ENCODE data around the gene JUP.
A peak's percentile ranks its signal among the peaks of the same experiment; 100 is the strongest.

Gene JUP

DNA sequence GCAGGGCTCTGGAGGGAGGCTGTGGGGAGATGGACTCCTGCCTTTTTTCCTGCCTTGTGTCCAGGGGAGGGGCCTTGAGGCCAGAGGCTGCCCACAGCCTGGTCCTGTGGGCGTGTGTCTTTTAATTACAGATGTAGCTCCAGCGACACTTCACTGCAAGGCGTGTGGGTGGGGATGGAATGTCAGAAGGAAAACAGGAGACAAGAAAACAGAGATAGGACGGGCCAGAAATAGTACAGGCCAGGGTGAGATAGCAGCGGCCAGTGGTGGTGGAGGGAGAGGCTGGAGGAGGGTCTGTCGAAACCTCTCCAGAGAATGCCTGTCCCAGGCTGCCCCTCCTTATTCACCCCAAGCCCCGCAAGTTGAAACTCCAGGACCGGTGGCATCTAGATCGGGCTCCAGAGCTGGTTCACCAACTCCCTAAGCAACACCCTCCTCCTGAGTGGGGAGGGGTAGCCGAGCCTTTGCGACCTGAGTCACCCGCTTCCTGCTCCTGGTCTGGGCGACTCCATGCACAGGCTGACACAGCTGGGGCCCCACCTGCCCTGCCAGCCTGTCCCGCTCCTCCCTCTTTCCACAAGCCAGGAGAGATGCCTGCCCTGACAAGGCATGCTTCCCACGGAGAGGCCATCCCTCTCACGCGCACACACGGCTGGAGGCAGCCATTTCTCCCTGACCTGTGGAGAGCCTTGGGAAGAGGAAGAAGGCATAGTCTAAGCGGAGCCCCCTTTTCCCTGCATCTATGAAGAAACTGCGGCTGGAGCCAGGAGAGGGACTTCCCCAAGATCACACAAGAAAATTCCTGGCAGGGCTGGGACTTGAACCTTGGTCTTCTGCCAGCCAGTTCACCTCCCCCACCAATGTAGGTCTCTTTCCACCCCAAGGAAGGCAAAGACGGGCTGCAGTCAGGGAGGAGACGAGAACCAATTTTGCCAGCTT is 6.6 kb upstream of the JUP start:
- no peak for DNase-seq (ENCODE audit: extremely low spot score)
- POLR2A ChIA-PET = no interaction called here
- CTCF ChIA-PET = no interaction called here
- TF ChIP-seq, protein P1, sequence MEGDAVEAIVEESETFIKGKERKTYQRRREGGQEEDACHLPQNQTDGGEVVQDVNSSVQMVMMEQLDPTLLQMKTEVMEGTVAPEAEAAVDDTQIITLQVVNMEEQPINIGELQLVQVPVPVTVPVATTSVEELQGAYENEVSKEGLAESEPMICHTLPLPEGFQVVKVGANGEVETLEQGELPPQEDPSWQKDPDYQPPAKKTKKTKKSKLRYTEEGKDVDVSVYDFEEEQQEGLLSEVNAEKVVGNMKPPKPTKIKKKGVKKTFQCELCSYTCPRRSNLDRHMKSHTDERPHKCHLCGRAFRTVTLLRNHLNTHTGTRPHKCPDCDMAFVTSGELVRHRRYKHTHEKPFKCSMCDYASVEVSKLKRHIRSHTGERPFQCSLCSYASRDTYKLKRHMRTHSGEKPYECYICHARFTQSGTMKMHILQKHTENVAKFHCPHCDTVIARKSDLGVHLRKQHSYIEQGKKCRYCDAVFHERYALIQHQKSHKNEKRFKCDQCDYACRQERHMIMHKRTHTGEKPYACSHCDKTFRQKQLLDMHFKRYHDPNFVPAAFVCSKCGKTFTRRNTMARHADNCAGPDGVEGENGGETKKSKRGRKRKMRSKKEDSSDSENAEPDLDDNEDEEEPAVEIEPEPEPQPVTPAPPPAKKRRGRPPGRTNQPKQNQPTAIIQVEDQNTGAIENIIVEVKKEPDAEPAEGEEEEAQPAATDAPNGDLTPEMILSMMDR (IDR thresholded peaks at IDR 0.05; ENCODE audit: control extremely low read depth, extremely low read depth, low read depth, missing control alignments) = no peak

DNA sequence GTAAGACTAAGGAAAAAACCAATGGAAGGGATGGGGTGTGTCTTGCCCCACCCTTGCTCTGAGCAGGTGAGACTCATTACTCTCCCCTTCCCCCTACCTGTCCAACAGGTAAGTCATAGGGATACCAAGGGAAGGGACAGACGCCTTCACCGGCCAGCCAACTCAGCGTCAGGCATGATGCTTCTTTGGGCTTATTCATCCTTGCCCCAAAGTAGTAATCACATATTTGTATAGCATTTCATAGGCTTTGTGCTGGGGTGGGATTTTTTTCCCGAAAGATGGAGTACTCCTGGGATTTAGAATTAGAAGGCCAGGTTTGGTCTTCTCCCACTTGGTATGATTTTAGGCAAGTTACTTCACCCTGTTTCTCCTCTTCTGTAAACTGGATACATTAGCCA is 509 bp upstream of the JUP start:
- TF ChIP-seq, protein P1 (IDR thresholded peaks at IDR 0.05; ENCODE audit: control extremely low read depth, extremely low read depth, low read depth, missing control alignments) = no peak
- ChIA-PET CTCF (interaction anchor here (0.7 to 2.5 kb wide), 11 partner anchors 10 to 108 kb away, joined by 3 to 25 read pairs (median 6); partner anchors contain the start of gene P3H4), POLR2A (interaction anchor here (0.6 to 1.9 kb wide), 3 partner anchors 10 to 109 kb away, joined by 3 to 8 read pairs (median 4); partner anchors contain the start of gene EIF1)

DNA sequence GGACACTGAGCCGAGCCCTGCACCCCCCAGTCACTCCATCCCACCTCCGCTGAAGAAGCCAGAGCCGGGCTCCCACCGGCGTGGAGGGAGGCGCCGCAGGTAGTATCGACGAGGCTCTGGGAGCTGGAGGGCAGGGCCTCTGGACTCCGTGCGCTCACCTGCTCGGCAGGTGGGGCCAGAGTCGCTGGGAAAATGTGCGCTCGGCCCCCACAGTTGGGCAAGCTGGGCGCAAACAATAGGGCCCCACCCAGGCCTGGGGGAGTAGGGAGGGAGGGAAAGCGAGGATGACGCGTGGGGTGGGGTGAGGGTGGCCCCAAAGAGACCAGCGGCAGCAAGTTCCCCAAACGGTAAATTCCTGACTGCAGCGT is 668 bp downstream of the JUP start:
- ChIA-PET CTCF (interaction anchor here (1.1 to 2.5 kb wide), 12 partner anchors 11 to 123 kb away, joined by 3 to 25 read pairs (median 5); partner anchors contain the start of gene P3H4), POLR2A (interaction anchor here (0.7 to 1.9 kb wide), 2 partner anchors 29 to 97 kb away, joined by 3 to 8 read pairs; partner anchors contain the start of gene EIF1)
- no peak for DNase-seq (ENCODE audit: extremely low spot score)
- TF ChIP-seq, protein P1 (IDR thresholded peaks at IDR 0.05; ENCODE audit: control extremely low read depth, extremely low read depth, low read depth, missing control alignments) = no peak

More for the DNA sequence above, 509 bp upstream of the JUP start:
- no peak for DNase-seq (ENCODE audit: extremely low spot score)

DNA sequence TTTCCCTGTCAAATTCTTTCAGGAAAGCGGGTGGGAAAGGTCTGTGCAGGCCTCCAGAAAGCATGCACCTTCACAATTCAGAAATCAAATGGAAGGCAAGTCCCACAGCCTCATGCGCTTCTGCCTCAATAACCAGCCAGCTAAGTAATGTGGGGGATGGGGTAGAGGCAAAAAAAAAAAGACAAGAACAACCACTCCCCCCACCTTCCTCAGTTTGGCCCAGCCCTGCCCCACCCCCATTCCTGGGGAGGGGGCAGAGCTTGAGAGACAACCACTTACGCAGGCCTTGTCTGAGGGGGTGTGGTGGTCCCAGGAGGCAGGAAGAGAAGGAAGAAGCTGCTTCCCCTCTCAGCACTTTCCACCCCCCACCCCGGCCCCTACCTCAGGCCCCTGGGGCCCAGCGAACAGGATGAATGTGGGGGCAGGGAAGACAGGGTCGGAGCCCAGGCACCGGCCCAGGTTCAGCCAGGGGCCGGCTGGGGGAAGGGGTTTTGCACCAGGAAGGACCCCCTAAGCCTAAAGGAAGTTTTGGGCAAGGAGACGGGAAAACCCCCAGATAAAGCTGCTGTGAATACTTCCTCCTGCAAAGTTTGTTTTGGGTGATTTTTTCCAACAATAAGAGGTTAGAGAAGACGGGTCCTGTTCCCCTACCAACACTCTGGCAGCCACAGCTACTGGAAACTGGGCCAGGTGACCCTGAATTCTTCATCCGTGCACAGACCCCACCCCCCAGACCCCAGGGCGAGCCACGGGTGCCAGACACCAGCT is 1.2 kb downstream of the JUP start:
- TF ChIP-seq, protein P1 (IDR thresholded peaks at IDR 0.05; ENCODE audit: control extremely low read depth, extremely low read depth, low read depth, missing control alignments) = no peak
- ChIA-PET CTCF (interaction anchor here (1.1 to 2.5 kb wide), 7 partner anchors 11 to 89 kb away, joined by 3 to 25 read pairs (median 6); no protein-coding TSS in a partner anchor), POLR2A (interaction anchor here (0.7 to 1.9 kb wide), 2 partner anchors 28 to 96 kb away, joined by 3 to 8 read pairs; partner anchors contain the start of gene EIF1)
- DNase-seq (ENCODE audit: extremely low spot score) = no peak

DNA sequence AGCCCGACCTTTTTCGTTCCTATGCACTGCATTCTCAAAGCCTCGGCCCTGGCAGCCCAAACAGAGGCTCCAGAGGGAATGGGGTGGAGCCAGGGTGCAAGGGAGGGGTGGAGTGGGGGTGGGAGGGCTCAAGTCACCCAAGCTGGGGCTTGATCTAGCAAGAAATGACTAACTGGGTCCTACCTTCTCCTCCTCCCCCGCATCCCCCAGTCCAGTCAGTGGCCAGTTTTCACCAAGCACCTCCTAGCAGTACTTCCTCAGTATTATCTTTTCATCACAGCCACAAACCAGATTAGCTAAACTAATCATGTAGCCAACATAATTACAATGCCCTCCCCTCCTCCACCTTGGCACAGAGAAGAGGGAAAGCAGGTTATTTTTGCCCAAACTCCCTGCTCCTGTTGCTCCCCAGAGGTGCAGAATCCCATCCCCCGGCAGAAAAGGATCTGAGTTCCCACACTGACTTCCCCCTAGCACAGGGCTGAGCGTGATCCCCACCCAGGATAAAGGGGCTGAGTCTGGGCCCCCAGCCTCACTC is 2.2 kb downstream of the JUP start:
- CTCF ChIA-PET = interaction anchor here (1.0 kb wide), 1 partner anchor 17 kb away, joined by 4 read pairs; no protein-coding TSS in a partner anchor
- peak; percentile 56 for DNase-seq (ENCODE audit: extremely low spot score)
- TF ChIP-seq, protein P1 (IDR thresholded peaks at IDR 0.05; ENCODE audit: control extremely low read depth, extremely low read depth, low read depth, missing control alignments) = no peak
- POLR2A ChIA-PET = no interaction called here

DNA sequence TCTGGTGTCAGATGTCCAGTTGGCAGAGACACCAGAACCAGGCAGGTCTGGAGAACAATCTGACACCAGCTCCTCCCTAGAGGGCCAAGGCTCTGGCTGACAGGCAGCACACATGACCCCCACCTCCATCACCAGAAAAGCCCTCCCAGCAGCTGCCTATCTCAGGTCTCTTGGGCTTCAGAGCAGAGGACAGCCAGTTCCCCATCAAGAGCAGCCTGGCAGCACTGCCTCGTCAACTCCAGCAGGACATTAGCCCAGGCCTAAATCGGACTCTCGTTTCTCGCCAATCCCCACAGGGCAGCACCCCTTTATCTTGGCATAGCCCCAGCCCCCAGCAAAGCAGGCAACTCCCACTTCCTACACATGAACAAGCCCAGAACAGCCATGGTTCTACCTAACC is 4.4 kb downstream of the JUP start:
- TF ChIP-seq, protein P1 (IDR thresholded peaks at IDR 0.05; ENCODE audit: control extremely low read depth, extremely low read depth, low read depth, missing control alignments) = no peak
- ChIA-PET POLR2A (no interaction called here), CTCF (no interaction called here)
- DNase-seq (ENCODE audit: extremely low spot score) = no peak
